Endodermal cell (in vitro differentiated cells): ENCODE data around the gene GAPT. TPM values are rescaled to one million over a fixed set of nuclear protein-coding genes. Genes with fewer than 3 reads are reported as not detected.

ENCODE experiments used
- DNase-seq: peaks from one replicate; pipeline ENCODE4 v3.0.0-alpha.2; 2017
- H3K27ac ChIP-seq: 2 replicates; pipeline ENCODE4 v1.5.1; 2013; ENCODE audit warnings: mild to moderate bottlenecking, low read depth, low read length, moderate library complexity
- H3K27me3 ChIP-seq: 2 replicates; pipeline ENCODE4 v1.6.1; 2013; ENCODE audit warnings: mild to moderate bottlenecking, low read length, moderate library complexity; ENCODE audit not compliant: insufficient read depth, control insufficient read depth, poor library complexity, severe bottlenecking
- H3K36me3 ChIP-seq: 2 replicates; pipeline ENCODE4 v1.7.0; 2013; ENCODE audit warnings: mild to moderate bottlenecking, low read length, moderate library complexity; ENCODE audit not compliant: control insufficient read depth, insufficient read depth
- H3K4me1 ChIP-seq: one replicate; pipeline ENCODE4 v1.7.0; 2013; ENCODE audit warnings: low read length; ENCODE audit not compliant: control insufficient read depth, insufficient read depth
- H3K4me3 ChIP-seq: 2 replicates; pipeline ENCODE4 v1.5.1; 2013; ENCODE audit warnings: mild to moderate bottlenecking, low read length, moderate library complexity
- H3K9ac ChIP-seq: 2 replicates; pipeline ENCODE4 v1.6.1; 2013; ENCODE audit warnings: mild to moderate bottlenecking, low read length, moderate library complexity; ENCODE audit not compliant: poor library complexity, severe bottlenecking; ENCODE audit errors: extremely low read depth
- H3K9me3 ChIP-seq: 2 replicates; pipeline ENCODE4 v1.6.1; 2013; ENCODE audit warnings: mild to moderate bottlenecking, low read length, moderate library complexity; ENCODE audit not compliant: control insufficient read depth
- H3K27ac Mint-ChIP-seq: 2 replicates; pipeline ENCODE4 v1.8.0; 2020; ENCODE audit warnings: mixed read lengths
- H3K27me3 Mint-ChIP-seq: 2 replicates; pipeline ENCODE4 v1.8.0; 2021; ENCODE audit warnings: mild to moderate bottlenecking, mixed read lengths; ENCODE audit not compliant: insufficient read depth
- H3K36me3 Mint-ChIP-seq: 2 replicates; pipeline ENCODE4 v1.8.0; 2020; ENCODE audit warnings: low read depth, mixed read lengths
- H3K4me1 Mint-ChIP-seq: 2 replicates; pipeline ENCODE4 v1.8.0; 2020; ENCODE audit warnings: mixed read lengths
- H3K4me3 Mint-ChIP-seq: 2 replicates; pipeline ENCODE4 v1.8.0; 2020; ENCODE audit warnings: mild to moderate bottlenecking, moderate library complexity, mixed read lengths
- H3K9me3 Mint-ChIP-seq: 2 replicates; pipeline ENCODE4 v1.8.0; 2020; ENCODE audit warnings: mild to moderate bottlenecking, mixed read lengths
- WGBS, 2 experiments: methylation state at CpG; one replicate each; pipeline versions ENCODE4 v1.1.5 to v1.1.7; 2013; ENCODE audit warnings: missing lambda C conversion rate in 2 of 2, mixed read lengths in 1 of 2; ENCODE audit not compliant: insufficient coverage in 1 of 2, insufficient read length in 1 of 2; 5-methylcytosine and 5-hydroxymethylcytosine counted together
- total RNA-seq, 2 donors: library from RNA; stranded (reverse); fragmentation: NEBNext Ultra II Directional in 1 of 2; extraction: Animal tissue kit (Norgen Biotek cat#: 25700) in 1 of 2; gene quantifications; 2 replicates in 1 of 2; 3 replicates in 1 of 2; pipeline ENCODE4 v1.2.1, GENCODE V29; 2021
- TF ChIP-seq, protein P1 (sequence below): fragments of 200-600 bp; sonication (generic); conservative IDR thresholded peaks from 2 replicates; pipeline ENCODE4 v1.5.0; 2021; ENCODE audit warnings: antibody characterized with exemption, mild to moderate bottlenecking

Gene GAPT
- total RNA-seq, 2 donors from 2014 or later, result 0.13 to 1.9 TPM

DNA sequence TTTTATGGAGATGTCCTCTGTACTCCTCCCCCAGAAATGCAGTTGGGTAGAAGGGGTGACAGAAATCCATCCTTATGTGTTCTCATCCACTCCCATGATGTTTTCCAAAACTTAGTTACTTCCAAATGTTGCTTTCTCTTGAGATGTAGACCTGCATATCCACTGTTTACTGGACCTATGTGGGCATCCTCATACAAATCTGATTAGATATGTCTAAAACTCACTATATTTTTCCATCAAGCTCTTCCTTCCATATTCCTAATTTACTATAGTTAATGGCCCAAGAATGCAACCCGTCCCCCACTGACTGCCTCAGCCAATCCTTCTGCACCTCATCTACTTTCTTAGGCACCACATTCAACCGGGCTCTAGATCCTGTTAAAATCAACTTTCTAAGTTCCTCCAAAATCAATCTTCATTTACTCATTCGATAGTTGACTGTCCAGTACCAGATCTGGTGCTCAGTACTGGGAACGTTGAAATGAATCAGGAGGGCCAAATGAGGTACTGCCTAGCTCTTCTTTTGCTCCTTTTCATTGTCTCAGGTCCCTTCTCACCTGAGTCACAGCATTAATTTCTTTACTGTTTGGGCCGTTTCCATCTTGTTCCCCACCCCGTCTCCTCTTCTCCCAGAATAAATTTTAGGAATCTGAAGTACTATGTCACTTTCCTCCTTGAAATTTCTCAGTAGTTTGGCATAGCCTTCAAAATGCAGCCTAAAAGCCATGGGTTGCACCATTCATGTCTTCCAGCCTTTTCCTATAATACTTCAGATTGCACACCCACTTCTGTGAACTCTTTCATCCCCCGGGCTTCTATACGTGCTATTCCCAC, 39.3 kb upstream of the GAPT start:
- Mint-ChIP-seq H3K27ac (no peak overlapping the region), H3K36me3 (peaks cover 27% of the 10 kb centered on the region)

DNA sequence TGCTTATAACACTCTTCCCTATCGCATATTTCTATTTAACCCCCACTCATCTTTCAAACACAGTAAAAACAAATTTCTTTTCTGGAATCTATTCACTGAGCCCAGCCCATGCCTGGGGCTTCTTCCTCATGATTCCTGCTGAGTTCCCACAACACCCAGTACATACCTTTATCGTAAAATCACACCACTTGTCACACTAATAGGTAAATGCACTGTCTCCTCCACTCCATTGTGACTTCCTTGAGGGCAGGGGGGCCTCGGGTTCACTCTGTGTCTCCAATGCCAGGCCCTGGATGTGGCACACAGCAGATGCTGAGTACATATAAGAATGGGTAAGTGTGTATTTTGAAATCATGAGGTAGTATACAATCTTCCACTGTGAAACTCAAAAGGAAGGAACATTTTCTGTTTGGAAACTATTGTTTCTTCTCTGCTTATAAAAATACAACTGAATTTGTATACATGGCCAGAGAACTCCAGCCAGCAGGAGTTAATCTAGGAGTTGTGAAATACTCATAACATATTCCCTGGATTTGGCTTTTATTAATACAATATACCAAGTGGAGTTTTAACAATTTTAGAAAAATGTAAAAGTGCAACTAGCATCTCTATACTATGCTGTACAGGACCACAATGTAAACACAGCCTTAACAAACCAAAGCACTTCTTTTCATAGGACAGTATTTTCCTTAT, 38.5 kb upstream of the GAPT start:
- peaks cover 47% of the 10 kb centered on the region for H3K36me3 ChIP-seq
- Mint-ChIP-seq H3K4me3 (no peak overlapping the region), H3K9me3 (no peaks in the 10 kb centered on the region), H3K27ac (no peak overlapping the region), H3K27me3 (no peaks in the 10 kb centered on the region), H3K4me1 (peaks cover 2% of the 10 kb centered on the region), H3K36me3 (peaks cover 34% of the 10 kb centered on the region)
- no peaks in the 10 kb centered on the region for H3K4me1 ChIP-seq
- no peaks in the 10 kb centered on the region for H3K9me3 ChIP-seq
- H3K27ac ChIP-seq, result no peak overlapping the region
- no peak overlapping the region for H3K4me3 ChIP-seq
- no peaks in the 10 kb centered on the region for H3K27me3 ChIP-seq
- TF ChIP-seq, protein P1, sequence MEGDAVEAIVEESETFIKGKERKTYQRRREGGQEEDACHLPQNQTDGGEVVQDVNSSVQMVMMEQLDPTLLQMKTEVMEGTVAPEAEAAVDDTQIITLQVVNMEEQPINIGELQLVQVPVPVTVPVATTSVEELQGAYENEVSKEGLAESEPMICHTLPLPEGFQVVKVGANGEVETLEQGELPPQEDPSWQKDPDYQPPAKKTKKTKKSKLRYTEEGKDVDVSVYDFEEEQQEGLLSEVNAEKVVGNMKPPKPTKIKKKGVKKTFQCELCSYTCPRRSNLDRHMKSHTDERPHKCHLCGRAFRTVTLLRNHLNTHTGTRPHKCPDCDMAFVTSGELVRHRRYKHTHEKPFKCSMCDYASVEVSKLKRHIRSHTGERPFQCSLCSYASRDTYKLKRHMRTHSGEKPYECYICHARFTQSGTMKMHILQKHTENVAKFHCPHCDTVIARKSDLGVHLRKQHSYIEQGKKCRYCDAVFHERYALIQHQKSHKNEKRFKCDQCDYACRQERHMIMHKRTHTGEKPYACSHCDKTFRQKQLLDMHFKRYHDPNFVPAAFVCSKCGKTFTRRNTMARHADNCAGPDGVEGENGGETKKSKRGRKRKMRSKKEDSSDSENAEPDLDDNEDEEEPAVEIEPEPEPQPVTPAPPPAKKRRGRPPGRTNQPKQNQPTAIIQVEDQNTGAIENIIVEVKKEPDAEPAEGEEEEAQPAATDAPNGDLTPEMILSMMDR, result no peak
- WGBS, 2 experiments, result 92 to 95% methylated on average over 3 of the region's 3 CpGs
- DNase-seq, result peak; percentile 41
- H3K9ac ChIP-seq, result no peak overlapping the region

More for the DNA sequence above, 39.3 kb upstream of the GAPT start:
- no peak for DNase-seq
- 96% methylated on average over 8 of the region's 8 CpGs for WGBS, 2 experiments
- Histone ChIP-seq H3K27me3 (no peaks in the 10 kb centered on the region), H3K9me3 (no peaks in the 10 kb centered on the region), H3K4me1 (no peaks in the 10 kb centered on the region), H3K9ac (no peak overlapping the region), H3K36me3 (peaks cover 40% of the 10 kb centered on the region), H3K27ac (no peak overlapping the region), H3K4me3 (no peak overlapping the region)
- H3K4me1 Mint-ChIP-seq, result peaks cover 2% of the 10 kb centered on the region
- TF ChIP-seq, protein P1, result no peak
- H3K27me3 Mint-ChIP-seq, result no peaks in the 10 kb centered on the region
- no peak overlapping the region for H3K4me3 Mint-ChIP-seq
- H3K9me3 Mint-ChIP-seq, result no peaks in the 10 kb centered on the region

DNA sequence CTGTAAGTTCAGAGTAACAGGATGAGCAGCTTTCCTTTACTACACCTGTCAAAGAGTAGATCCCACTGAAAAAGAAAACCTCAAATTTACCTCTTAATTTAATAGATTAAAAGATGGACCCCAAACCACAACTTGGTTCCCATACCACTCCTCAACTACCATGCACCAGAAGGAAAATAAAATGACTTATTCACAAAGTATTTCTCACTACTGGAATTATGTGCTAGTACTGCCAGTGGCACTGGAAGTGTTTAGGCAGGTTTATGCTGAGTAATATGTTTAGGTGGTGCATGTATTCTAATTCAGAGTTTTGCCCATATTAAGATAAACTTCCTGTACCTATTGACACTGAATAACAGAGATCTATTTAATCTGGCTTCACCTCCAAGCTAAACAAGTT, 37.9 kb upstream of the GAPT start:
- TF ChIP-seq, protein P1, result no peak
- no peaks in the 10 kb centered on the region for H3K9me3 ChIP-seq
- Mint-ChIP-seq H3K27ac (no peak overlapping the region), H3K9me3 (no peaks in the 10 kb centered on the region), H3K4me1 (peaks cover 2% of the 10 kb centered on the region), H3K27me3 (peaks cover 4% of the 10 kb centered on the region), H3K4me3 (no peak overlapping the region), H3K36me3 (peaks cover 37% of the 10 kb centered on the region)
- H3K36me3 ChIP-seq, result peaks cover 53% of the 10 kb centered on the region
- no peaks in the 10 kb centered on the region for H3K27me3 ChIP-seq
- H3K4me1 ChIP-seq, result no peaks in the 10 kb centered on the region
- no peak overlapping the region for H3K27ac ChIP-seq
- H3K4me3 ChIP-seq, result no peak overlapping the region
- DNase-seq, result no peak
- H3K9ac ChIP-seq, result no peak overlapping the region
